ENCODE results near the gene PTPN9.
A peak's percentile ranks its signal among the peaks of the same experiment; 100 is the strongest.
"Not testable (repeated sequence)": the region's sequence is repeated elsewhere in the genome, so short reads cannot be mapped to it uniquely, and the experiment has no call there.

The PTPN9 gene

GRCh38 chr15:75452865-75453702 lies 126.0 kb downstream of the PTPN9 start:
- DNase-seq, result no peak

- DNase-seq, result no peak
Observed at GRCh38 chr15:75452364-75452864, 126.7 kb downstream of the PTPN9 start.

- DNase-seq, result peak; percentile 99
Observed at GRCh38 chr15:75451674-75452363, 127.3 kb downstream of the PTPN9 start, which contains the start of gene SIN3A. Gene SIN3A (minus strand): TSS chr15:75451690. CDS start chr15:75430375, 21,315 bp downstream.

- DNase-seq, result no peak
Observed at GRCh38 chr15:75451202-75451673, 127.9 kb downstream of the PTPN9 start.

- DNase-seq, result peak; percentile 82
Observed at GRCh38 chr15:75450307-75451201, 128.6 kb downstream of the PTPN9 start.

GRCh38 chr15:75449585-75450306 lies 129.4 kb downstream of the PTPN9 start:
- no peak for DNase-seq

GRCh38 chr15:75448171-75448570 lies 130.9 kb downstream of the PTPN9 start:
- not testable (repeated sequence) for DNase-seq

GRCh38 chr15:75446151-75446550 lies 133.0 kb downstream of the PTPN9 start:
- no peak for DNase-seq

- DNase-seq, result not testable (repeated sequence)
Observed at GRCh38 chr15:75445324-75445723, 133.8 kb downstream of the PTPN9 start.

DNA sequence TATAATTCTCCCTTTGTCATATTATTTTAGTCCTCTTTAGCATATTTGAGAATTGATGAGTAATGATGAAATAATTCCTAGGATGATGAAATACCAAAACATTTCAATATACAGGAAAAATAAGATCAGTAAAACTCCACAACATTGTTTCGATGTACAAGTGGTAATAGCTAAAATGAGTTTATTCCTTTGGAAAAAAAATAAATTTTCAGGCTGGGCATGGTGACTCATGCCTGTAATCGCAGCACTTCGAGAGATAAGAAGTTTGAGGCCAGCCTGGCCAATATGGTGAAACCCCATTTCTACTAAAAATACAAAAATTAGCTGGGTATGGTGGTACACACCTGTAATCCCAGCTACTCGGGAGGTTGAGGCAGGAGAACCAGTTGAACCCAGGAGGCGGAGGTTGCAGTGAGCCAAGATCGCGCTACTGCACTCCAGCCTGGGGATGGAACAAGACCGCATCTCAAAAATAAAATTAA lies 135.1 kb downstream of the PTPN9 start:
- not testable (repeated sequence) for DNase-seq

DNA sequence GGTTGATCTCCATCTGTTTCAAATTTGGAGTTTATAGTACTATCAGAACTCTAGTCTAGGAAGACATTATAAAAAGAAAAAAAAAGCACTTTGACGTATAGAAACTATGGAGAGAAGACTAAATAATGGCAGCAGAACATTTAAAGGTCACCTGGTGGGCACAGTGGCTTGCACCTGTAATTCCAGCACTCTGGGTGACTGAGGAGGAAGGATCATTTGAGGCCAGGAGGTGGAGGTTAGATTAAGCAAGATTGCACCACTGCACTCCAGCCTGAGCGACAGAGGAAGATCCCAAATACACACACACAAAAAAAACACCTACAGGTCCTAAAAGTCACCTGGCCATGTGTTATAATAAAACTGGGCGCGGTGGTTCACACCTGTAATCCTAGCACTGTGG lies 141.4 kb downstream of the PTPN9 start:
- no peak for DNase-seq

- DNase-seq, result no peak
Observed at GRCh38 chr15:75436881-75437280, 142.2 kb downstream of the PTPN9 start.

GRCh38 chr15:75431682-75432081 lies 147.4 kb downstream of the PTPN9 start:
- DNase-seq, result no peak

DNA sequence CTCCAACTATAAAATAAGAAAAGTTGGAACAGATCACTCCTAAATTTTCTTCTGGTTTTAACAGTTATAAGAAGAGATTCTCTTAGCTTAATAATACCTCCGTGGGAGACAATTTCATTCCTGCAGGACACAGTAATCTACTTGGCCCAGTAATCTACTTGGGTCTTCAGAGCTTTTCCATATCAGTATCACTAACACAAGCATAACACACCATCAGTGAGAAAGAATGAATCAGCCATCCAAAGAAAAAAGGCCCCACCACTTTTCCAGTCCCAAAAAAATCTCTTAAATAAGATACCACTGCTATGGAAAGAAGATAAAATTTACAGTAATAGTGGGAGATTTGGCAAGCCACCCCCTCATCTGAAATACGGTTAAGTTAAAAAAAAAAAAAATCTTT lies 147.8 kb downstream of the PTPN9 start:
- no peak for DNase-seq

DNA sequence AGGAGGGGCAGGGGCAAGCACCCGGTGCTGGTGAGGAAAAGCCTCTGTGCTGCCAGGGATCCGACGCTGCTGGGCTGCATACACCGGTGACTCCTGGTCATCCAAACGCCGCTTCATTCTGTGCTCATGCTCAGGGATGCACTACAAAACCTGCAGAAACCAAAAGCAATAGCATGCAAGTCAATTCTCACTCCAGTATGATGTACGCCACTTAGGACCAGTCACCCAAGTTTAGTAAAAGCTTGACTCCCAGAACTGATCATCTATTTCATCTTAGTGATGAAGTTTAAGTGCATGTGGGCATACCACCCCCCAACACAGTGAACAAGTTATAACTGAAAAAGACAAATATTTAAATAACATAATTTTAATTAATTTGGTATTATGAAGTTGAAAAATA lies 148.9 kb downstream of the PTPN9 start:
- no peak for DNase-seq

DNA sequence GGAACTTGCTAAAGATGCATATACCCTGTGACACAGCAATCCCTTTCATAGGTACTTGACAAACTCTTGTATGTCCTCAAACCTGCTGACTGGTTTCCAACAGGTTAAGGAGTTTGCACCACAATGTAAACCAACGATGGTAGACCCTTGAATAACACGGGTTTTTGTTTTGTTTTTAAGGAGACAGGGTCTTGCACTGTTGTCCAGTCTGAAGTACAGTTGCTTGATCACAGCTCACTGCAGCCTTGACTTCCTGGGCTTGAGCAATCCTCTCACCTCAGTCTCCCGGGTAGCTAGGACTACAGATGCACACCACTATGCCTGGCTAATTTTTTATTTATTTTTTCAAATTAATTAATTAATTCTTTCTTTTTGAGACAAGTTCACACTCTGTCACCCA lies 151.0 kb downstream of the PTPN9 start:
- no peak for DNase-seq

- DNase-seq, result no peak
Observed at GRCh38 chr15:75425966-75426500, 153.1 kb downstream of the PTPN9 start.

DNA sequence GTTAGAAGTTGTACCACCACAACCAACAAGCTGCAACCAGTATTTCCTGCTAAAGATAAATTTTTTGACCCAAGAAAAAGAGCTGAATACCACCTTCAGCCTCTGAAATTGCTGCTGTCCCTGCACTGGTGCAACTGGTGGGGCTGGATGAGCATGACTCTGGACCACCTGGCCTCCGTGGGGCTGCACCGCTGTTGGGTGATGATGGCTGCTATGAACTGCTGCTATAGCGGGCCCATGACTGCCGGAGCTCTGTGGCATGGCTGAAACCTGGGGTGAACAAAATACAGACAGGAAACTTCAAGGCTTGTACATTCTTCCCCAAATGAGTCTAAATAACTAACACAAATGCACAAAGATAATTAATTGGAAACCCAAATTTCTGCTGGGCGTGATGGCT lies 156.6 kb downstream of the PTPN9 start:
- no peak for DNase-seq

DNA sequence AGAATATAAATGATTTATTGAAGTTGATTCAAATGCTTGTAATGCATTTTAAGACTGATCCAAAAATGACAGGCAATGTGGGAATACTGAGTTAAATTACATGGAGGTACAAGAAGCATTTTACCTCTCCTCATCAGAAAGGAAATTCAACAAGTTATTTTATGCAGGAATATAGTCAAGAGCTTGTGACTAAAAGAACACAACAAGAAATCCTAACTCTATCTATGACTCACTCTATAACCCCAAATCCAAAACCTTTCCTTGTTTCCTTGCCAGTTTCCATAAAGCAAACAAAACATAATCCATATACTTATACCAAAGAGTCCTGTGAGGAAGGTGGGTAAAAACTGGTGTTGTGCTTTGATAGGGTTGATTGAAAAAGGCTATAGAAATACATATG lies 158.4 kb downstream of the PTPN9 start:
- no peak for DNase-seq

- no peak for DNase-seq
Observed at GRCh38 chr15:75416584-75416983, 162.5 kb downstream of the PTPN9 start.
